Measurements from ENCODE around the gene RTRAF. TPM values are rescaled to one million over a fixed set of nuclear protein-coding genes. Genes with fewer than 3 reads are reported as not detected.

Gene RTRAF
- total and polyA plus RNA-seq, 9 of the 15 experiments (the other 6 are each of a cell fraction or from before 2014, with no cell fraction given), result 126 to 204 (median 155) TPM

- Histone ChIP-seq H3K36me3 (ENCODE audit: control insufficient read depth, insufficient read depth, low read length) (no peaks in the 10 kb centered on the region), H3K4me2 (ENCODE audit: insufficient read depth, low read length) (no peak overlapping the region), H3K4me3 (no peak overlapping the region), H3K79me2 (ENCODE audit: control insufficient read depth, insufficient read depth, low read length) (no peaks in the 10 kb centered on the region), H3K9me3 (replicated peaks; ENCODE audit: control insufficient read depth, insufficient read depth, low read depth, low read length) (no peaks in the 10 kb centered on the region), H3K9ac (ENCODE audit: insufficient read depth in 1 of 2, low read depth in 2 of 2, low read length in 2 of 2) (no peak overlapping the region), H3K9me1 (ENCODE audit: control insufficient read depth, insufficient read depth, low read length) (no peaks in the 10 kb centered on the region), H3K4me1 (replicated peaks in 1 of 2; ENCODE audit: control insufficient read depth in 2 of 2, insufficient read depth in 2 of 2, low read length in 2 of 2) (no peaks in the 10 kb centered on the region), H2AFZ (ENCODE audit: low read depth, low read length) (no peak overlapping the region), H3K27me3 (ENCODE audit: control insufficient read depth in 2 of 2, insufficient read depth in 2 of 2, low read length in 2 of 2) (peaks cover 2 to 21% of the 10 kb centered on the region in 2 experiments; a peak in 2 of 5 replicates), H3K27ac (ENCODE audit: extremely low read depth, low read depth, low read length) (no peak overlapping the region), H4K20me1 (replicated peaks; ENCODE audit: control insufficient read depth, insufficient read depth, low read length) (no peaks in the 10 kb centered on the region)
- 0% methylated on average over 6 of the region's 6 CpGs for WGBS (ENCODE audit: insufficient coverage, low coverage, missing lambda C conversion rate)
- ChIA-PET CTCF (ENCODE audit: low intra/inter-chr PET ratio) (no interaction called here), POLR2A (no interaction called here)
- FAIRE-seq (no peak), ATAC-seq (no peak), DNase-seq (ENCODE audit: extremely low read depth in 1 of 4, low spot score in 3 of 4) (no peak)
- intact Hi-C loops (cut with micrococcal nuclease), result no loop called here
- no TSS peak for BruUV-seq (replicated peaks)
- in situ Hi-C loops (cut with MboI), result no loop called here
- no peak for TF ChIP-seq MCM5 (IDR thresholded peaks at IDR 0.05; ENCODE audit: low read depth)
- TF ChIP-seq PHTF2 (CRISPR knock-in tag; IDR thresholded peaks at IDR 0.05), result no peak
- TF ChIP-seq CBX2 (IDR thresholded peaks at IDR 0.05; ENCODE audit: insufficient read depth, low read length, poor library complexity, severe bottlenecking), result no peak
- no peak for TF ChIP-seq KLF6 (CRISPR knock-in tag; IDR thresholded peaks at IDR 0.05; ENCODE audit: borderline replicate concordance)
- TF ChIP-seq IFI16 (CRISPR knock-in tag; IDR thresholded peaks at IDR 0.05), result no peak
- no peak for TF ChIP-seq ZNF551 (CRISPR knock-in tag; IDR thresholded peaks at IDR 0.05)
- TF ChIP-seq SRF (CRISPR knock-in tag; IDR thresholded peaks at IDR 0.05), result no peak
- no peak for TF ChIP-seq NR2C1 (IDR thresholded peaks at IDR 0.05)
- TF ChIP-seq NR2C1 (tag; IDR thresholded peaks at IDR 0.05), result no peak
- no peak for TF ChIP-seq RNF2 (IDR thresholded peaks at IDR 0.05)
- TF ChIP-seq ZNF717 (CRISPR knock-in tag; IDR thresholded peaks at IDR 0.05), result no peak
- no peak for TF ChIP-seq ZNF431 (CRISPR knock-in tag; IDR thresholded peaks at IDR 0.05)
- no peak for TF ChIP-seq HNRNPUL1 (IDR thresholded peaks at IDR 0.05; ENCODE audit: low read length)
- no peak for TF ChIP-seq GABPA (tag; conservative IDR thresholded peaks at IDR 0.05; ENCODE audit: low read depth)
- no peak for TF ChIP-seq YBX1 (IDR thresholded peaks at IDR 0.05)
- TF ChIP-seq SMAD2 (IDR thresholded peaks at IDR 0.05; ENCODE audit: low read depth, low read length), result no peak
- no peak for TF ChIP-seq HMG20B (CRISPR knock-in tag; IDR thresholded peaks at IDR 0.05)
- TF ChIP-seq POLR2B (IDR thresholded peaks at IDR 0.05; ENCODE audit: low read depth, partially characterized antibody), result no peak
- TF ChIP-seq SAFB2 (IDR thresholded peaks at IDR 0.05; ENCODE audit: borderline replicate concordance, low read depth, low read length, severe bottlenecking), result no peak
Observed at GRCh38 chr14:51969852-51970540, 19.4 kb upstream of the RTRAF start.

Data from K562 (cell line).